Parathyroid adenoma (tissue), 2 donors: ENCODE measurements around the gene NNAT.

Source experiments
- H2AFZ ChIP-seq: fragments of 300-600 bp; sonication (generic); one replicate; pipeline ENCODE4 v1.7.0; 2017; ENCODE audit warnings: antibody characterized with exemption, mild to moderate bottlenecking
- H3K27ac ChIP-seq: fragments of 300-600 bp; sonication (generic); one replicate; pipeline ENCODE4 v1.7.0; 2017
- H3K27me3 ChIP-seq: fragments of 300-600 bp; sonication (generic); one replicate; pipeline ENCODE4 v1.7.0; 2017; ENCODE audit warnings: low read length; ENCODE audit not compliant: control insufficient read depth, insufficient read depth
- H3K36me3 ChIP-seq: fragments of 300-600 bp; sonication (generic); one replicate; pipeline ENCODE4 v1.7.0; 2017; ENCODE audit warnings: low read length; ENCODE audit not compliant: control insufficient read depth, insufficient read depth
- H3K4me1 ChIP-seq: fragments of 300-600 bp; sonication (generic); one replicate; pipeline ENCODE4 v1.7.0; 2017; ENCODE audit warnings: control low read depth
- H3K4me2 ChIP-seq: fragments of 300-600 bp; sonication (generic); one replicate; pipeline ENCODE4 v1.7.0; 2017; ENCODE audit warnings: low read length
- H3K4me3 ChIP-seq: fragments of 300-600 bp; sonication (generic); one replicate; pipeline ENCODE4 v1.7.0; 2017; ENCODE audit warnings: low read depth, low read length
- H3K79me2 ChIP-seq: fragments of 300-600 bp; sonication (generic); one replicate; pipeline ENCODE4 v1.7.0; 2017; ENCODE audit warnings: control low read depth
- H3K9ac ChIP-seq: fragments of 300-600 bp; sonication (generic); one replicate; pipeline ENCODE4 v1.7.0; 2017; ENCODE audit warnings: mild to moderate bottlenecking
- H3K9me3 ChIP-seq: fragments of 300-600 bp; sonication (generic); one replicate; pipeline ENCODE4 v1.7.0; 2017; ENCODE audit warnings: low read length; ENCODE audit not compliant: control insufficient read depth
- CTCF ChIP-seq: fragments of 300-600 bp; sonication (generic); IDR thresholded peaks from one replicate; pipeline ENCODE4 v1.7.0; 2017; ENCODE audit warnings: antibody characterized with exemption, mild to moderate bottlenecking
- donor health status: primary hyperparathyroidism.

The NNAT gene

GRCh38 chr20:37492945-37493344, 28.1 kb upstream of the NNAT start:
- H2AFZ ChIP-seq, result no peak overlapping the region
- H3K4me1 ChIP-seq, result no peaks in the 10 kb centered on the region
- no peaks in the 10 kb centered on the region for H3K27me3 ChIP-seq
- no peak overlapping the region for H3K4me2 ChIP-seq
- no peaks in the 10 kb centered on the region for H3K36me3 ChIP-seq
- no peak overlapping the region for H3K27ac ChIP-seq
- H3K4me3 ChIP-seq, result no peak overlapping the region
- H3K9me3 ChIP-seq, result no peaks in the 10 kb centered on the region
- no peak overlapping the region for H3K9ac ChIP-seq
- H3K79me2 ChIP-seq, result no peaks in the 10 kb centered on the region
- TF ChIP-seq CTCF, result no peak

DNA sequence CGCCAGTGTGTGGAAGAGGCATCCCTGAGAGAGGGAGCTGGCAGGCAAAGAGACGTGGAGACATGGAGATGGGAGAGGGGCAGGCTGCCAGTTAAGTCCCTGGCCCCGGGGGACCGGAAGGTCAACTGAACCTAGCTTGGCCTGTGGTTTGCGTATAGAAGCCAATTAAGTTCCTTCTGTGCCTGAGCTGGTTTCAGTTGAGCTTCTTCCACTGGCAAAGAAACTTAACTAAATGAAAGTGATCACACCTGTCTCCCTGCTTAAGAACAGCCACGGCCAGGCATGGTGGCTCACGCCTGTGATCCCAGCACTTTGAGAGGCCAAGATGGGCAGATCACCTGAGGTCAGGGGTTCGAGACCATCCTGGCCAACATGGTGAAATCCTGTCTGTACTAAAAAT, 26.7 kb upstream of the NNAT start:
- Histone ChIP-seq H2AFZ (no peak overlapping the region), H3K4me3 (no peak overlapping the region), H3K79me2 (no peaks in the 10 kb centered on the region), H3K9me3 (no peaks in the 10 kb centered on the region), H3K9ac (no peak overlapping the region), H3K4me2 (no peak overlapping the region), H3K27ac (no peak overlapping the region), H3K27me3 (no peaks in the 10 kb centered on the region), H3K4me1 (no peaks in the 10 kb centered on the region), H3K36me3 (no peaks in the 10 kb centered on the region)
- no peak for TF ChIP-seq CTCF

DNA sequence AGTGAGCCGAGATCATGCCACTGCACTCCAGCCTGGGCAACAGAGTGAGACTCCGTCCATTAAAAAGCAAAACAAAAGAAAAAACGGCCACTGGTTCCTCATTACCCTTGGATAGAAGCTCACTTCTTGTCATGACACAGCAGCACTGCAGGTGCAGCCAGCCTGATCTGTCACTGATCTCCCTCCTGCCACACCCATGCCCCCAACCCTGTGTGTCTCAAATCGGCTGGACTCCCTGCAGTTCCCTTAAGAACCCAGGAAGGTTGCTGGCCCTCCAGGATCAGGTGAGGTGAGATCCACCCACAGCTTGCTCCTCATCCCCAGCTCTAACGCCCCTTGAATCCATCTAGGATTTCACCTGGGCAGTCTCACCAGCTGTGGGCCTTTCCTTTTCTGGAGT, 26.3 kb upstream of the NNAT start:
- Histone ChIP-seq H3K4me3 (no peak overlapping the region), H3K9ac (no peak overlapping the region), H3K4me1 (no peaks in the 10 kb centered on the region), H3K79me2 (no peaks in the 10 kb centered on the region), H3K36me3 (no peaks in the 10 kb centered on the region), H3K4me2 (no peak overlapping the region), H3K27me3 (no peaks in the 10 kb centered on the region), H3K27ac (no peak overlapping the region), H3K9me3 (no peaks in the 10 kb centered on the region), H2AFZ (no peak overlapping the region)
- no peak for TF ChIP-seq CTCF

- H3K27me3 ChIP-seq, result no peaks in the 10 kb centered on the region
- H3K79me2 ChIP-seq, result no peaks in the 10 kb centered on the region
- no peak overlapping the region for H3K4me3 ChIP-seq
- H3K9ac ChIP-seq, result no peak overlapping the region
- no peaks in the 10 kb centered on the region for H3K9me3 ChIP-seq
- TF ChIP-seq CTCF, result no peak
- no peaks in the 10 kb centered on the region for H3K36me3 ChIP-seq
- no peak overlapping the region for H3K27ac ChIP-seq
- H3K4me1 ChIP-seq, result no peaks in the 10 kb centered on the region
- H2AFZ ChIP-seq, result no peak overlapping the region
- no peak overlapping the region for H3K4me2 ChIP-seq
Measured at GRCh38 chr20:37498066-37498665, 22.9 kb upstream of the NNAT start.

- Histone ChIP-seq H3K4me1 (no peaks in the 10 kb centered on the region), H3K4me2 (no peak overlapping the region), H3K4me3 (no peak overlapping the region), H3K36me3 (no peaks in the 10 kb centered on the region), H3K9me3 (no peaks in the 10 kb centered on the region), H3K79me2 (no peaks in the 10 kb centered on the region), H3K27ac (no peak overlapping the region), H3K9ac (no peak overlapping the region), H3K27me3 (no peaks in the 10 kb centered on the region), H2AFZ (no peak overlapping the region)
- no peak for TF ChIP-seq CTCF
Measured at GRCh38 chr20:37500311-37500710, 20.7 kb upstream of the NNAT start.
